ENCODE measurements around the gene MTARC2.
A peak's percentile ranks its signal among the peaks of the same experiment; 100 is the strongest.
"Not testable (repeated sequence)": the region's sequence is repeated elsewhere in the genome, so short reads cannot be mapped to it uniquely, and the experiment has no call there.

MTARC2 gene

GRCh38 chr1:220748089-220748934 lies at the start of gene MTARC2:
Gene MTARC2, plus strand, starts transcription at chr1:220748322. Its CDS starts 210 bp downstream, at chr1:220748532.
- DNase-seq = peak in 1 of 2 donors; percentile 20

GRCh38 chr1:220698607-220699016 lies 49.5 kb upstream of the MTARC2 start:
- DNase-seq = no peak

GRCh38 chr1:220699044-220699443 lies 49.1 kb upstream of the MTARC2 start:
- no peak for DNase-seq

- DNase-seq = no peak
Measured at GRCh38 chr1:220700556-220701179, 47.5 kb upstream of the MTARC2 start.

- DNase-seq = no peak
Measured at GRCh38 chr1:220701974-220702373, 46.1 kb upstream of the MTARC2 start.

- no peak for DNase-seq
Measured at GRCh38 chr1:220702733-220703270, 45.3 kb upstream of the MTARC2 start.

- DNase-seq = no peak
Measured at GRCh38 chr1:220703305-220703704, 44.8 kb upstream of the MTARC2 start.

GRCh38 chr1:220705782-220706181 lies 42.3 kb upstream of the MTARC2 start:
- DNase-seq = no peak

- DNase-seq = no peak
Measured at GRCh38 chr1:220706480-220706879, 41.6 kb upstream of the MTARC2 start.

GRCh38 chr1:220707160-220707559 lies 41.0 kb upstream of the MTARC2 start:
- no peak for DNase-seq

GRCh38 chr1:220708244-220708643 lies 39.9 kb upstream of the MTARC2 start:
- DNase-seq = no peak

- no peak for DNase-seq
Measured at GRCh38 chr1:220708936-220709801, 39.0 kb upstream of the MTARC2 start.

- no peak for DNase-seq
Measured at GRCh38 chr1:220710333-220710732, 37.8 kb upstream of the MTARC2 start.

- peak in 1 of 2 donors; percentile 28 for DNase-seq
Measured at GRCh38 chr1:220711056-220711809, 36.9 kb upstream of the MTARC2 start.

GRCh38 chr1:220715986-220716385 lies 32.1 kb upstream of the MTARC2 start:
- DNase-seq = not testable (repeated sequence)

- DNase-seq = no peak
Measured at GRCh38 chr1:220717800-220718640, 30.1 kb upstream of the MTARC2 start.

- DNase-seq = not testable (repeated sequence)
Measured at GRCh38 chr1:220721266-220721665, 26.9 kb upstream of the MTARC2 start.

GRCh38 chr1:220726634-220727033 lies 21.5 kb upstream of the MTARC2 start:
- no peak for DNase-seq

- DNase-seq = no peak
Measured at GRCh38 chr1:220727519-220727918, 20.6 kb upstream of the MTARC2 start.

GRCh38 chr1:220730486-220730885 lies 17.6 kb upstream of the MTARC2 start:
- DNase-seq = no peak

GRCh38 chr1:220732137-220732536 lies 16.0 kb upstream of the MTARC2 start:
- DNase-seq = no peak

All from CD4-positive, alpha-beta T cell treated with Interleukin-4 for 1 hour (primary cell).